HFF-Myc (cell line): ENCODE results near the gene WASL.

Experiments used
- DNase-seq: peaks from one replicate; pipeline ENCODE4 v3.0.0-alpha.2; 2011; ENCODE audit warnings: low read depth; ENCODE audit errors: extremely low read depth
- H3K4me3 ChIP-seq: replicated peaks from 2 replicates; pipeline ENCODE4 v1.5.1; 2011; ENCODE audit warnings: low read depth, mild to moderate bottlenecking, control low read depth, low read length
- TF ChIP-seq, protein P1 (sequence below): IDR thresholded peaks from 2 replicates; pipeline ENCODE4 v1.5.1; 2012; ENCODE audit warnings: mild to moderate bottlenecking, low read depth, low read length, control low read depth; ENCODE audit errors: missing control alignments

WASL gene

GRCh38 chr7:123666492-123666891, 82.3 kb downstream of the WASL start:
- no peak overlapping the region for H3K4me3 ChIP-seq
- DNase-seq = no peak
- TF ChIP-seq, protein P1, sequence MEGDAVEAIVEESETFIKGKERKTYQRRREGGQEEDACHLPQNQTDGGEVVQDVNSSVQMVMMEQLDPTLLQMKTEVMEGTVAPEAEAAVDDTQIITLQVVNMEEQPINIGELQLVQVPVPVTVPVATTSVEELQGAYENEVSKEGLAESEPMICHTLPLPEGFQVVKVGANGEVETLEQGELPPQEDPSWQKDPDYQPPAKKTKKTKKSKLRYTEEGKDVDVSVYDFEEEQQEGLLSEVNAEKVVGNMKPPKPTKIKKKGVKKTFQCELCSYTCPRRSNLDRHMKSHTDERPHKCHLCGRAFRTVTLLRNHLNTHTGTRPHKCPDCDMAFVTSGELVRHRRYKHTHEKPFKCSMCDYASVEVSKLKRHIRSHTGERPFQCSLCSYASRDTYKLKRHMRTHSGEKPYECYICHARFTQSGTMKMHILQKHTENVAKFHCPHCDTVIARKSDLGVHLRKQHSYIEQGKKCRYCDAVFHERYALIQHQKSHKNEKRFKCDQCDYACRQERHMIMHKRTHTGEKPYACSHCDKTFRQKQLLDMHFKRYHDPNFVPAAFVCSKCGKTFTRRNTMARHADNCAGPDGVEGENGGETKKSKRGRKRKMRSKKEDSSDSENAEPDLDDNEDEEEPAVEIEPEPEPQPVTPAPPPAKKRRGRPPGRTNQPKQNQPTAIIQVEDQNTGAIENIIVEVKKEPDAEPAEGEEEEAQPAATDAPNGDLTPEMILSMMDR = no peak

DNA sequence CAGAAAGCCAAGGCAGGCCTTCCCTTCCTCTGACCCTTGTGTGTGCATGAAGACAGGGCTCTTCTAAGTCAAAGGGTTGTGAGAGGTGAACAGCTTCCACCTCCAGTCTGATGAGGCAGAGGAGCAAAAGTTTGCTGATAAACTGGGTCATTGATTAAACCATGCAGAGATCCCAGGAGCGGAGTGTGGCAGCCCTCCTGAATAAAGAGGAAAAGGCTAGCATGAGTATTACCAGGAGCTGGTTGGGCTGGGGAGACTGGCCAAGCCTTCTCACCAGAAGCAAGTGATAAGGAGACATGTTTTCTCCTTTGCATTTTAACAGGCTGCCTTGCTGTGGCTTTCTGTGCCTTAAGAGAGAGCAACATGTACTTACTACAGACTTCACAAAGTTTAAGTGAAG, 82.9 kb downstream of the WASL start:
- DNase-seq = no peak
- TF ChIP-seq, protein P1 = no peak
- H3K4me3 ChIP-seq = no peak overlapping the region

DNA sequence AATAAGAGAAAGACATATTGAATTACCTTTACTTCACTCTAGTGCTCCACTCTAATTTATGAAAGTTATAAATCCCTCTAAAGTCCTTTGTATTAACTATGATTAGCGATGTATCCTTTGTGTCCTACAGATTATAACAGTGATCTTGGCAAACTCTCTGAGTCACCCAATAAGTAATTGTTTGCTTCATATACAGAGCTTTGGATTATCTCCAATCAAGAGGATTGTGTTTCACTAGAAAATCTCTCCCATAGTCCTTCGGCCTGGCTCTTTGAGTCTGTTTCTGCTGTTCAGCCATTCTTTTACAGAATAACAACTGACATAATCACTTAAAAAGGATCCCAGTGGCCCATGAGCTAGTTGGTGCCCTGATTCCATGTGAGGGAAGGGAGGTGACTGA, 83.6 kb downstream of the WASL start:
- no peak for DNase-seq
- TF ChIP-seq, protein P1 = no peak

DNA sequence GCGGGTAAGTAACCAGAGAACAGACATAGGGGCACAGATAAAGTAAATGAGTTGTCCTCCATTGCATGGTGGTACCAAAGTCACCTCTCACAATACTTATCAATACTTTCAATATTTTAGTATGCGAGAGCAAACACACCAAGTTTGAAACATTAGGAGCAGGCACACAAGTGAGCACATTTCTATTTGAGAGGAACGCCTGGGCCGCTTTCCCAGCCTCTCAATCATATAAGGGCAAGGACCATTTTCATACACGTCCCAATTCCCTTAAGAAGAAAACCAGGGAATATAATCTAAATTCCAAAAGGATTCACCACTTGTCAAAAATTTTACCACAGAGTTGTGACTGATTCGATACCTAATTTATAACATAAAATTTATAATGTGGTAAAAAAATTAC, 85.6 kb downstream of the WASL start:
- TF ChIP-seq, protein P1 = no peak
- no peak overlapping the region for H3K4me3 ChIP-seq
- DNase-seq = no peak

More for the DNA sequence above, 83.6 kb downstream of the WASL start:
- H3K4me3 ChIP-seq = no peak overlapping the region

DNA sequence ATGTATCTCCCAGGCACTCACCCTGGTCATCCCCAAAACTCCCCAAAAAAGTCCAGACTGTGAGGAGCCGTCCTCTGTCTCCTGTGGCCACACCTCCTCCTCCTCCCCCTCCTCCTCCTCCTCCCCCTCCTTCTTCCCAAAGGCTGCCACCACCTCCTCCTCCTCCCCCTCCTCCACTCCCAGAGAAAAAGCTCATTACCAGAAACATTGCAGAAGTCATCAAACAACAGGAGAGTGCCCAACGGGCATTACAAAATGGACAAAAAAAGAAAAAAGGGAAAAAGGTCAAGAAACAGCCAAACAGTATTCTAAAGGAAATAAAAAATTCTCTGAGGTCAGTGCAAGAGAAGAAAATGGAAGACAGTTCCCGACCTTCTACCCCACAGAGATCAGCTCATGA, 86.0 kb downstream of the WASL start:
- no peak for DNase-seq
- H3K4me3 ChIP-seq = no peak overlapping the region
- TF ChIP-seq, protein P1 = no peak

- DNase-seq = no peak
- H3K4me3 ChIP-seq = no peak overlapping the region
- TF ChIP-seq, protein P1 = no peak
These were observed 86.5 kb downstream of the WASL start for GRCh38 chr7:123662293-123662692.

GRCh38 chr7:123661765-123662164, 87.0 kb downstream of the WASL start:
- TF ChIP-seq, protein P1 = no peak
- DNase-seq = no peak
- H3K4me3 ChIP-seq = no peak overlapping the region
